A673 (cell line): ENCODE data around the gene EZR.

Experiments
- EZH2 ChIP-seq: fragments of 200-600 bp; sonication (generic); IDR thresholded peaks from 2 replicates; pipeline ENCODE4 v1.6.1; 2017; ENCODE audit warnings: borderline replicate concordance, low read depth, mild to moderate bottlenecking, mixed read lengths, antibody characterized with exemption, low read length; ENCODE audit not compliant: poor library complexity, severe bottlenecking
- TF ChIP-seq, protein P1 (sequence below): fragments of 300-800, 200-600 bp; sonication (generic); conservative IDR thresholded peaks from 2 replicates; pipeline ENCODE4 v1.5.1; 2017; ENCODE audit warnings: low read depth, mild to moderate bottlenecking, antibody characterized with exemption, low read length, moderate library complexity, mixed read lengths

DNA sequence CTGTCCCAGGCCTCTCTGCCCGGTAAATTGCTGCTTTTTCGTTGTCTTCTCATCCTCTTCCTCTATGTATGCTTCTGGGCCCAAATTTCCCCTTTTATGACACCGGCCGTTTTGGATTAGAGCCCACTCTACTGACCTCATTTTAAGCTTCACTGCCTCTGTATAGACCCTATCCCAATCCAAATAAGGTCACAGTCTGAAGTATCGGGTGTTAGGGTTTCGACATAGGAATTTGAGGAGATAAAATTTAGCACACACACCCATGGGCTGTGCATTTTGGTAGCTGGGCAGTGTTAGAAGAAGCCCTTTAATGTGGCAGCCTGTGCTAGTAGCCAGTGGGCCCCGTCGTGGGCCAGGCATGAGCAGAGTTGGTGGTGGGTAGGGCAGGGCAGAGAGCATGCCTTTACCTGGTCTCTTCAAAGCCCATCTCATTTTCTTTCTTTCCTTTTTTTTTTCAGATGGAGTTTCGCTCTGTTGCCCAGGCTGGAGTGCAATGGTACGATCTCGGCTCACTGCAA lies 27.9 kb upstream of the EZR start:
- TF ChIP-seq, protein P1, sequence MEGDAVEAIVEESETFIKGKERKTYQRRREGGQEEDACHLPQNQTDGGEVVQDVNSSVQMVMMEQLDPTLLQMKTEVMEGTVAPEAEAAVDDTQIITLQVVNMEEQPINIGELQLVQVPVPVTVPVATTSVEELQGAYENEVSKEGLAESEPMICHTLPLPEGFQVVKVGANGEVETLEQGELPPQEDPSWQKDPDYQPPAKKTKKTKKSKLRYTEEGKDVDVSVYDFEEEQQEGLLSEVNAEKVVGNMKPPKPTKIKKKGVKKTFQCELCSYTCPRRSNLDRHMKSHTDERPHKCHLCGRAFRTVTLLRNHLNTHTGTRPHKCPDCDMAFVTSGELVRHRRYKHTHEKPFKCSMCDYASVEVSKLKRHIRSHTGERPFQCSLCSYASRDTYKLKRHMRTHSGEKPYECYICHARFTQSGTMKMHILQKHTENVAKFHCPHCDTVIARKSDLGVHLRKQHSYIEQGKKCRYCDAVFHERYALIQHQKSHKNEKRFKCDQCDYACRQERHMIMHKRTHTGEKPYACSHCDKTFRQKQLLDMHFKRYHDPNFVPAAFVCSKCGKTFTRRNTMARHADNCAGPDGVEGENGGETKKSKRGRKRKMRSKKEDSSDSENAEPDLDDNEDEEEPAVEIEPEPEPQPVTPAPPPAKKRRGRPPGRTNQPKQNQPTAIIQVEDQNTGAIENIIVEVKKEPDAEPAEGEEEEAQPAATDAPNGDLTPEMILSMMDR = no peak
- TF ChIP-seq EZH2 = no peak
